ENCODE data around the gene PRR33. TPM values are rescaled to one million over a fixed set of nuclear protein-coding genes. Genes with fewer than 3 reads are reported as not detected.
A peak's percentile ranks its signal among the peaks of the same experiment; 100 is the strongest.

The PRR33 gene
- total and polyA plus RNA-seq, 4 donors: not detected

DNA sequence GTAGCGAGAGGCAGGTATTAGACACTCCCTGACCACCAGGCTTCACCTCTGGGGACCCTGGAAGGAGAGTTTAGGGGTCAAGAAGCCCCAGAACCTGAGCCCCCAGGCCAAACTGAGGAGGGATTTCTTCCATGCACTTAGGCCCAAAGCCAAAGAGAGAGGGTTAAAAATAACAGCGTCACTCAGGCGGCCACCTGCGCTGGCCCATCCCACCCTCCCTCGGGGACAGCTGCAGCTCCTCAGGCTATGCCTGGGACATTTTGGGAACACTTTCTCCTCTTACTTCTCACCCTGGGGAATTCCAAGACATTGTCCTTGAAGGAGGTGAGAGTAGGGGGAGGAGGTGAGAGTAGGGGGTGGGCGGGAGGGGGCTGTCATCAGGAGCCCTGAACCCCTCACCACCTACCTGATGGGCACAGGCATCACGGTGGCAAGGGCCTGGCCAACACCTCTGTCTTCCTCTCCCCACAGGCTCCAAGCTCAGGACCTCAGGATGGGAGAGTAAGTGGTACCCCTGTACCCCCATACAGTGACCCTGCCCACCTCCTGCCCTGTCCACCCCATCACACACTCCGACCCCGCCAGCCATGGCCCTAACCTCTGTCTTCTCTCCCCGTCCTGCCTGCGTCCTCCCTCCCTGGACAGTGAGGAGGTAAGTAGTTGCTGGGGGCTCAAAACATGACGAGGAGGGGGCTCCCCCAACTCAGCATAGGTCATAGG is 52.3 kb downstream of the PRR33 start:
- DNase-seq (ENCODE audit: low spot score): no peak
- H3K9ac ChIP-seq (ENCODE audit: low read depth in 1 of 2, low read length in 2 of 2): no peak overlapping the region

DNA sequence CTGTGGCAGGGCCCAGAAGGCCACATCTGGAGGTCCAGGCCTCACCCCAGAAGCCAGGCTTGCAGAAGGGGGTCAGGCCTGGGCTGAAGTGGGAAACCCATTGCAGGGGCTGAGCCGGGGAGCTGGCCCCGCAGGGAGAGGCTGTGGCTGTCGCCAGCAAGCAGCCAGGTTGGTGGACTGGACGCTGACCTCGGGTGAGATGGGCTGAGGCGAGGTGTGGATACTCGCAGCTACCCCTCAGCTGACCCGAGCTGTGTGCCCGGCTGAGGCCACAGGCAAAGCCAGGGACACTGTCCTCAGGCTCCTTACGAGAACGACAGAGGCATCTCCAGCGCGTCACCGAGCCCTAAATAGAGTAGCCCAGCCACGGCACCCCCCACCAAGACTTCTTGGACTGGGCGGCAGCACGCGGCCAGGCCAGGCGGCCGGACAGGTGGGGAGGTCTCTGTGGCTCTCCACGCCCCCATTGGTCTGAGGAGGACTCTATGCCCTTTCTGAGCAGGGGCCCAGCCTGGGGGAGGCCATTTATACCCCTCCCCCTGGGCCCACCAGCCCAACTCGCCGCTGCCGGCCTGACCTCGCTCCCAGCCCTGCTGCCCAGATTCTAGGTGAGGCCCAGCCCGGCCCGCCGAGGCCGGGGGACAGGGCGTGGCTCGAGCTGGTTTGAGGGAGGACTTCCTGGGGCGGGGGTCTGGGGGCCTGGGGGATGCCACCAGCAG is 53.1 kb downstream of the PRR33 start, which contains the start of gene TNNI2:
TNNI2 (plus strand) TSS at position 556 of the 719 bp plus-strand sequence. CDS start 716 bp downstream, outside the sequence.
- TF ChIP-seq, protein P1, sequence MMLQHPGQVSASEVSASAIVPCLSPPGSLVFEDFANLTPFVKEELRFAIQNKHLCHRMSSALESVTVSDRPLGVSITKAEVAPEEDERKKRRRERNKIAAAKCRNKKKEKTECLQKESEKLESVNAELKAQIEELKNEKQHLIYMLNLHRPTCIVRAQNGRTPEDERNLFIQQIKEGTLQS (IDR thresholded peaks at IDR 0.05): no peak
- TF ChIP-seq, protein P2, sequence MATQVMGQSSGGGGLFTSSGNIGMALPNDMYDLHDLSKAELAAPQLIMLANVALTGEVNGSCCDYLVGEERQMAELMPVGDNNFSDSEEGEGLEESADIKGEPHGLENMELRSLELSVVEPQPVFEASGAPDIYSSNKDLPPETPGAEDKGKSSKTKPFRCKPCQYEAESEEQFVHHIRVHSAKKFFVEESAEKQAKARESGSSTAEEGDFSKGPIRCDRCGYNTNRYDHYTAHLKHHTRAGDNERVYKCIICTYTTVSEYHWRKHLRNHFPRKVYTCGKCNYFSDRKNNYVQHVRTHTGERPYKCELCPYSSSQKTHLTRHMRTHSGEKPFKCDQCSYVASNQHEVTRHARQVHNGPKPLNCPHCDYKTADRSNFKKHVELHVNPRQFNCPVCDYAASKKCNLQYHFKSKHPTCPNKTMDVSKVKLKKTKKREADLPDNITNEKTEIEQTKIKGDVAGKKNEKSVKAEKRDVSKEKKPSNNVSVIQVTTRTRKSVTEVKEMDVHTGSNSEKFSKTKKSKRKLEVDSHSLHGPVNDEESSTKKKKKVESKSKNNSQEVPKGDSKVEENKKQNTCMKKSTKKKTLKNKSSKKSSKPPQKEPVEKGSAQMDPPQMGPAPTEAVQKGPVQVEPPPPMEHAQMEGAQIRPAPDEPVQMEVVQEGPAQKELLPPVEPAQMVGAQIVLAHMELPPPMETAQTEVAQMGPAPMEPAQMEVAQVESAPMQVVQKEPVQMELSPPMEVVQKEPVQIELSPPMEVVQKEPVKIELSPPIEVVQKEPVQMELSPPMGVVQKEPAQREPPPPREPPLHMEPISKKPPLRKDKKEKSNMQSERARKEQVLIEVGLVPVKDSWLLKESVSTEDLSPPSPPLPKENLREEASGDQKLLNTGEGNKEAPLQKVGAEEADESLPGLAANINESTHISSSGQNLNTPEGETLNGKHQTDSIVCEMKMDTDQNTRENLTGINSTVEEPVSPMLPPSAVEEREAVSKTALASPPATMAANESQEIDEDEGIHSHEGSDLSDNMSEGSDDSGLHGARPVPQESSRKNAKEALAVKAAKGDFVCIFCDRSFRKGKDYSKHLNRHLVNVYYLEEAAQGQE (IDR thresholded peaks at IDR 0.05): no peak
- TF ChIP-seq, protein P3, sequence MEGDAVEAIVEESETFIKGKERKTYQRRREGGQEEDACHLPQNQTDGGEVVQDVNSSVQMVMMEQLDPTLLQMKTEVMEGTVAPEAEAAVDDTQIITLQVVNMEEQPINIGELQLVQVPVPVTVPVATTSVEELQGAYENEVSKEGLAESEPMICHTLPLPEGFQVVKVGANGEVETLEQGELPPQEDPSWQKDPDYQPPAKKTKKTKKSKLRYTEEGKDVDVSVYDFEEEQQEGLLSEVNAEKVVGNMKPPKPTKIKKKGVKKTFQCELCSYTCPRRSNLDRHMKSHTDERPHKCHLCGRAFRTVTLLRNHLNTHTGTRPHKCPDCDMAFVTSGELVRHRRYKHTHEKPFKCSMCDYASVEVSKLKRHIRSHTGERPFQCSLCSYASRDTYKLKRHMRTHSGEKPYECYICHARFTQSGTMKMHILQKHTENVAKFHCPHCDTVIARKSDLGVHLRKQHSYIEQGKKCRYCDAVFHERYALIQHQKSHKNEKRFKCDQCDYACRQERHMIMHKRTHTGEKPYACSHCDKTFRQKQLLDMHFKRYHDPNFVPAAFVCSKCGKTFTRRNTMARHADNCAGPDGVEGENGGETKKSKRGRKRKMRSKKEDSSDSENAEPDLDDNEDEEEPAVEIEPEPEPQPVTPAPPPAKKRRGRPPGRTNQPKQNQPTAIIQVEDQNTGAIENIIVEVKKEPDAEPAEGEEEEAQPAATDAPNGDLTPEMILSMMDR (IDR thresholded peaks at IDR 0.05; ENCODE audit: low read depth, low read length, missing input control): no peak
- TF ChIP-seq SP1 (IDR thresholded peaks at IDR 0.05) (no peak), EGR1 (IDR thresholded peaks at IDR 0.05; ENCODE audit: low read depth in 2 of 2) (no peak), HNF4A (conservative IDR thresholded peaks at IDR 0.05) (no peak), YY1 (IDR thresholded peaks at IDR 0.05) (no peak), GABPA (IDR thresholded peaks at IDR 0.05 in 1 of 2, conservative IDR thresholded peaks at IDR 0.05 in 1 of 2) (no peak), TAF1 (conservative IDR thresholded peaks at IDR 0.05) (no peak)
- TF ChIP-seq, protein P4, sequence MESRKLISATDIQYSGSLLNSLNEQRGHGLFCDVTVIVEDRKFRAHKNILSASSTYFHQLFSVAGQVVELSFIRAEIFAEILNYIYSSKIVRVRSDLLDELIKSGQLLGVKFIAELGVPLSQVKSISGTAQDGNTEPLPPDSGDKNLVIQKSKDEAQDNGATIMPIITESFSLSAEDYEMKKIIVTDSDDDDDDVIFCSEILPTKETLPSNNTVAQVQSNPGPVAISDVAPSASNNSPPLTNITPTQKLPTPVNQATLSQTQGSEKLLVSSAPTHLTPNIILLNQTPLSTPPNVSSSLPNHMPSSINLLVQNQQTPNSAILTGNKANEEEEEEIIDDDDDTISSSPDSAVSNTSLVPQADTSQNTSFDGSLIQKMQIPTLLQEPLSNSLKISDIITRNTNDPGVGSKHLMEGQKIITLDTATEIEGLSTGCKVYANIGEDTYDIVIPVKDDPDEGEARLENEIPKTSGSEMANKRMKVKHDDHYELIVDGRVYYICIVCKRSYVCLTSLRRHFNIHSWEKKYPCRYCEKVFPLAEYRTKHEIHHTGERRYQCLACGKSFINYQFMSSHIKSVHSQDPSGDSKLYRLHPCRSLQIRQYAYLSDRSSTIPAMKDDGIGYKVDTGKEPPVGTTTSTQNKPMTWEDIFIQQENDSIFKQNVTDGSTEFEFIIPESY (IDR thresholded peaks at IDR 0.05): no peak
- no peaks in the 10 kb centered on the region for H3K9me3 ChIP-seq (ENCODE audit: control insufficient read depth in 4 of 4, low read length in 3 of 4)
- no peak for DNase-seq (ENCODE audit: low spot score)
- H3K4me3 ChIP-seq (ENCODE audit: low read depth in 1 of 3, low read length in 3 of 3): no peak within 1 kb of the TSS
- no peak within 1 kb of the TSS for H3K9ac ChIP-seq (ENCODE audit: low read depth in 1 of 2, low read length in 2 of 2)
- 94% methylated on average over 32 of the region's 32 CpGs for WGBS
- H3K27ac ChIP-seq (ENCODE audit: low read depth in 1 of 2, low read length in 2 of 2): peak within 1 kb of the TSS in 1 of 2 donors; percentile 28
- no peaks in the 10 kb centered on the region for H3K36me3 ChIP-seq (ENCODE audit: control insufficient read depth in 4 of 4, insufficient read depth in 3 of 4, low read depth in 1 of 4, low read length in 3 of 4)
- no peaks in the 10 kb centered on the region for H3K27me3 ChIP-seq (ENCODE audit: control insufficient read depth in 4 of 4, insufficient read depth in 4 of 4, low read length in 3 of 4)
- H3K4me1 ChIP-seq (ENCODE audit: control insufficient read depth in 4 of 4, insufficient read depth in 4 of 4, low read length in 3 of 4): peaks cover 0 to 4% (median 1%) of the 10 kb centered on the region in 4 donors

More for the DNA sequence above, 52.3 kb downstream of the PRR33 start:
- 77% methylated on average over 12 of the region's 12 CpGs for WGBS
- H3K27ac ChIP-seq (ENCODE audit: low read depth in 1 of 2, low read length in 2 of 2): peak overlapping the region in 1 of 2 donors; percentile 28
- peaks cover 0 to 6% (median 3%) of the 10 kb centered on the region in 4 donors for H3K4me1 ChIP-seq (ENCODE audit: control insufficient read depth in 4 of 4, insufficient read depth in 4 of 4, low read length in 3 of 4)
- H3K27me3 ChIP-seq (ENCODE audit: control insufficient read depth in 4 of 4, insufficient read depth in 4 of 4, low read length in 3 of 4): no peaks in the 10 kb centered on the region
- TF ChIP-seq RXRA (IDR thresholded peaks at IDR 0.05) (no peak), NR2F2 (IDR thresholded peaks at IDR 0.05) (no peak), YY1 (IDR thresholded peaks at IDR 0.05) (no peak), FOXA1 (IDR thresholded peaks at IDR 0.05) (no peak), FOXA2 (IDR thresholded peaks at IDR 0.05) (no peak)
- TF ChIP-seq, protein P3 (IDR thresholded peaks at IDR 0.05; ENCODE audit: low read depth, low read length, missing input control): no peak
- no peaks in the 10 kb centered on the region for H3K9me3 ChIP-seq (ENCODE audit: control insufficient read depth in 4 of 4, low read length in 3 of 4)
- H3K36me3 ChIP-seq (ENCODE audit: control insufficient read depth in 4 of 4, insufficient read depth in 3 of 4, low read depth in 1 of 4, low read length in 3 of 4): no peaks in the 10 kb centered on the region
- no peak overlapping the region for H3K4me3 ChIP-seq (ENCODE audit: low read depth in 1 of 3, low read length in 3 of 3)
